Stimulated activated CD8-positive, alpha-beta memory T cell treated with anti-CD3 and anti-CD28 coated beads, Interleukin-15, amount 100 ng/mL, for 48 hours (primary cell): ENCODE measurements around the gene DLG2.

ENCODE experiments used
- DNase-seq, 2 donors: peaks; one replicate each; pipeline ENCODE4 v3.0.0-alpha.2; 2020; ENCODE audit warnings: low read depth in 2 of 2

The DLG2 gene

GRCh38 chr11:85558411-85558810, 68.7 kb downstream of the DLG2 start:
- no peak for DNase-seq

GRCh38 chr11:85551881-85552280, 75.3 kb downstream of the DLG2 start:
- DNase-seq, result no peak

- no peak for DNase-seq
These were observed 85.5 kb downstream of the DLG2 start for GRCh38 chr11:85541683-85542082.

GRCh38 chr11:85540635-85541205, 86.4 kb downstream of the DLG2 start:
- no peak for DNase-seq

GRCh38 chr11:85540181-85540580, 87.0 kb downstream of the DLG2 start:
- DNase-seq, result no peak

GRCh38 chr11:85539740-85540139, 87.4 kb downstream of the DLG2 start:
- no peak for DNase-seq

- no peak for DNase-seq
These were observed 88.0 kb downstream of the DLG2 start for GRCh38 chr11:85539029-85539689.

GRCh38 chr11:85536438-85536837, 90.7 kb downstream of the DLG2 start:
- DNase-seq, result no peak

GRCh38 chr11:85534806-85535205, 92.3 kb downstream of the DLG2 start:
- no peak for DNase-seq

GRCh38 chr11:85531191-85531897, 95.8 kb downstream of the DLG2 start:
- no peak for DNase-seq

GRCh38 chr11:85530634-85531033, 96.5 kb downstream of the DLG2 start:
- no peak for DNase-seq

- no peak for DNase-seq
These were observed 100.6 kb downstream of the DLG2 start for GRCh38 chr11:85526564-85526963.

GRCh38 chr11:85525686-85526085, 101.5 kb downstream of the DLG2 start:
- no peak for DNase-seq

- DNase-seq, result no peak
These were observed 109.9 kb downstream of the DLG2 start for GRCh38 chr11:85517272-85517671.

- no peak for DNase-seq
These were observed 131.2 kb downstream of the DLG2 start for GRCh38 chr11:85495918-85496317.

GRCh38 chr11:85494396-85494795, 132.7 kb downstream of the DLG2 start:
- DNase-seq, result no peak

- DNase-seq, result no peak
These were observed 141.2 kb downstream of the DLG2 start for GRCh38 chr11:85485902-85486301.

- DNase-seq, result no peak
These were observed 143.3 kb downstream of the DLG2 start for GRCh38 chr11:85483861-85484260.

GRCh38 chr11:85481862-85482261, 145.3 kb downstream of the DLG2 start:
- DNase-seq, result no peak

GRCh38 chr11:85475660-85476517, 151.3 kb downstream of the DLG2 start:
- DNase-seq, result no peak

GRCh38 chr11:85472953-85473352, 154.2 kb downstream of the DLG2 start:
- no peak for DNase-seq

- no peak for DNase-seq
These were observed 162.9 kb downstream of the DLG2 start for GRCh38 chr11:85464283-85464682.
